Mucosa of stomach (tissue), 1 donor: ENCODE results near the gene WSCD2.

Experiments
- H3K27me3 ChIP-seq: one replicate; pipeline ENCODE4 v1.7.0; 2013; ENCODE audit warnings: mild to moderate bottlenecking, low read length; ENCODE audit not compliant: control insufficient read depth, insufficient read depth
- H3K36me3 ChIP-seq: one replicate; pipeline ENCODE4 v1.7.0; 2013; ENCODE audit warnings: low read length; ENCODE audit not compliant: control insufficient read depth, insufficient read depth
- H3K4me1 ChIP-seq: one replicate; pipeline ENCODE4 v1.7.0; 2013; ENCODE audit warnings: mild to moderate bottlenecking, low read length; ENCODE audit not compliant: control insufficient read depth, insufficient read depth
- H3K4me3 ChIP-seq: one replicate; pipeline ENCODE4 v1.7.0; 2013; ENCODE audit warnings: low read length
- H3K9ac ChIP-seq: one replicate; pipeline ENCODE4 v1.7.0; 2013; ENCODE audit warnings: mild to moderate bottlenecking, low read length, moderate library complexity
- H3K9me3 ChIP-seq: one replicate; pipeline ENCODE4 v1.7.0; 2013; ENCODE audit warnings: mild to moderate bottlenecking, low read length, moderate library complexity; ENCODE audit not compliant: control insufficient read depth
- donor health status: Pancreatic carcinoma.

WSCD2 gene

DNA sequence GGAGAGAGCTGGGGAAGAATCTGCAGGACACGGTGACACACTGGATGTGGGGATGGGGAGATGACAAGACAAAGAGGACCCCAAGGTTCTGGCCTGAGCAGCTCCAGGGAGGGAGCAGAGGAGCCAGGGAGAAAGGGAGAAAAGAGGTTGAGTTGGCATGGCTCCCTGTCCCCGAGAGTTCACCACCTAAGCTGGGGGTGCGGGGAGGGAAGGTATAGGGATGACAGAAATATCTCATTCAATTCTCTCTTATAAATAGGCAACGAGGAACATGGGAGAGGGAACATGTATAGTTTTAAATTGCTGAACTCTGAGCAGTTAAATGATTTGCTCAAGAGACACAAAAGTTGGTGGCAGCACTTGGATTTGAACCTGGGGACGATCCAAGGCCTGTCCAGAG lies 124.9 kb downstream of the WSCD2 start:
- no peak overlapping the region for H3K9ac ChIP-seq
- H3K9me3 ChIP-seq = no peaks in the 10 kb centered on the region
- no peaks in the 10 kb centered on the region for H3K27me3 ChIP-seq
- H3K36me3 ChIP-seq = no peaks in the 10 kb centered on the region
- no peaks in the 10 kb centered on the region for H3K4me1 ChIP-seq
- H3K4me3 ChIP-seq = no peak overlapping the region

DNA sequence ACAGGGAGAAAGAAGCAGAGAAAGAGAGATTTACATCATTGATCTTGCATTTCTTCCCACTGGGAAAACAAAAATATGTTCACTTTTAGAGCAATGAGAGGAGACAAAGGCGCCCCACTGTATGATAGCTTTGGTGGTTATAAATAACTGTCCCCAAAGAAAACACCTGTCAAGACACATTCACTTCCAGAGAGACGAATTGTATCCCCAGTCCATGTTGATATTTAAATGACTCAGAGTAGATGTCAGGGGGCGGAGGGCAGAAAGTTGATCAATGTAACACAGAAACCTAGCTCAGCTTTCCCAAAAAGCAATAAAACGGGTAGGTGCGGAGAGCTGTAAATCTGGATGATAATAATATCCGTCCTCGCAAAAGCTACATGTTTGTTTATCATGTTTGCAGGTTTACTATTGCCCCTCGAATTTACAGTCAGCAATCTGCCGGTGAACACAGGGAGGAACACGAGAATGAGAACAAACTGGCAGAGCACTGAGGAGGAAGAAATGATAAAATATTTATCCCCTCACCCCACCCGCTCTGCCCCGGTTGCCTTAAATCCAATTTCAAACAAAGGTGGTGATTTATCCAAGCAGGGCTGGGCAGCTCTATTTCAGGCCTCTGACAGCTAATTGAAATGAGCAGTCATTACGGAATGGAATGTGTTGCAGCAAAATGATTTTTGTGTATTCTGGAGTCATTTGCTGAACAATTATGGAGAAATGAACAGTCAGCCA lies 125.6 kb downstream of the WSCD2 start:
- Histone ChIP-seq H3K36me3 (no peaks in the 10 kb centered on the region), H3K9me3 (no peaks in the 10 kb centered on the region), H3K4me3 (no peak overlapping the region), H3K27me3 (no peaks in the 10 kb centered on the region), H3K4me1 (no peaks in the 10 kb centered on the region), H3K9ac (no peak overlapping the region)

DNA sequence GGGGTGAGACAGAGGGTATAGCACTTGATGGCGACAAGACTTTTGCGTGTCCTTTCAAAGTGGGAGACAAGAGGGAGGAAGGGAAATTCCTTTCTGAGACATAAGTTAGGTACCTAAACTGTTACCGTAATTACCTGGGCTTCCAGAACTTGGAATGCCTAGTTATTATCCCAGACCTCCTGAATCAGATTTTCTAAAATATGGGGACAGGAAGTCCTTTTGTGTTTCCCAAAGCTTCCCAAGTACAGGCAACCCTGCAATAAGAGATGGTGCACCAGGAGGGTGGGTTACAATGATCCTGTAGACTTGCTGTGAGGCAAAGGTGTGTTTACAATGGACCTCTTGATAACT lies 126.1 kb downstream of the WSCD2 start:
- H3K27me3 ChIP-seq = no peaks in the 10 kb centered on the region
- H3K36me3 ChIP-seq = no peaks in the 10 kb centered on the region
- no peak overlapping the region for H3K4me3 ChIP-seq
- H3K9me3 ChIP-seq = no peaks in the 10 kb centered on the region
- no peak overlapping the region for H3K9ac ChIP-seq
- no peaks in the 10 kb centered on the region for H3K4me1 ChIP-seq

DNA sequence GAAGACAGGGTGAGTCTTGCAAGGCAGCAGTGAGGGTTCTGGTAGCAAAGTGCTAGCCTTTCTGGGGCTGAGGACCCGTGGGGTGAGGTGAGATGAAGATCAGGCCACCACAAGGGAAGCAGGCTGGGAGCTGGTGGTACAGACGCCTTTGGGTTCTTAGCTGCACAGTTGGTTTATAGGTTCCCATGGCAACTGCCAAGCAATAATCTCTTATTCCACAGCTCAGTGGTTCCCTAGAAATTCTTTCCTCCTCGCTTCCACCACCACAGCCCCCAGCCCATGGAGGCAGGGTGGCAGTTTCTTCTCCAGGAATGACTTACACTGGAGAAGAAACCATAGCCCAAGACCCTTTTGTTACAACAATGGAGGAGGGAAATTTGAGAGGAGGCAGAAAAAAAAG lies 127.9 kb downstream of the WSCD2 start:
- H3K9me3 ChIP-seq = no peaks in the 10 kb centered on the region
- no peaks in the 10 kb centered on the region for H3K36me3 ChIP-seq
- no peak overlapping the region for H3K9ac ChIP-seq
- no peak overlapping the region for H3K4me3 ChIP-seq
- H3K4me1 ChIP-seq = no peaks in the 10 kb centered on the region
- no peaks in the 10 kb centered on the region for H3K27me3 ChIP-seq

DNA sequence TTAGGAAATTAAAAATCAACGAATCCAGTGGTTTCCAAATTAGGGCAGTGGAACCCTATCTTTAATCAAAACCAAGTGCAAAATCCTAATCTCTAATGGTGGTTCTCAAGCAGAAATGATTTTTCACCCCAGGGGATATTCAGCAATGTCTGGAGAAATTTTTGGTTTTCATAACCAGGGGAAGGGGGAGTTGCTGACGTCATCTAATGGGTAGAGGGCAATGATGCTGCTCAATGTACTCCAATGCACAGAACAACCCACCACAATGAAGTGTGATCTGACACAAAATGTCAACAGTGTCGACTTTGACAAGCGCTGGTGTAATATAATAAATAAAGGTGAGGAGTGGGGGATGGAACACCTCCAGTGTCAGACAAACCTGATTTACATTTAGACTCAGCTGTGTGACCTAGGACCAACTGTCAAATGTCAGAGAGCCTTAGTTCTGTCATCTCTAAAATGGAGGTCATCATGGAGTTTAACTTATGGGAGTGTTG lies 128.6 kb downstream of the WSCD2 start:
- H3K9me3 ChIP-seq = no peaks in the 10 kb centered on the region
- no peaks in the 10 kb centered on the region for H3K27me3 ChIP-seq
- no peaks in the 10 kb centered on the region for H3K36me3 ChIP-seq
- no peaks in the 10 kb centered on the region for H3K4me1 ChIP-seq
- H3K9ac ChIP-seq = no peak overlapping the region
- H3K4me3 ChIP-seq = no peak overlapping the region

DNA sequence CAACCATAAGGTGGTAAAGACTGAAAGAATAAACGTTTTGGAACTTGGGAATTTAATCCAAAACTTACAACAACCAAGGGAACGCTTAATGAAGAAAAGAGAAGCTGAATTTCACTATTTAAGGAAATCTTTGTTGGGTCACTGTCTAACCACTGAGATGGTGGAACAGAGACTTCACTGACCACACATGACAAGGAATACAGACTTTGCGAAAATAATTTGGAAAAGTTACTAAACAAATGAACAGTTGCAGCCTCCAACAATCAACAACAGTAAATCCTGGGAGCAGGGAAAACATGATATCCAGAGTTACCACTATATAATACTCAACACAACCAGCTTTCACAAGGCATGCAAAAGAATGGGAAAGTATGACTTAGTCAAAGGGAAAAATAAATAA lies 131.0 kb downstream of the WSCD2 start:
- Histone ChIP-seq H3K4me3 (no peak overlapping the region), H3K27me3 (no peaks in the 10 kb centered on the region), H3K9ac (no peak overlapping the region), H3K36me3 (no peaks in the 10 kb centered on the region), H3K9me3 (no peaks in the 10 kb centered on the region), H3K4me1 (no peaks in the 10 kb centered on the region)

DNA sequence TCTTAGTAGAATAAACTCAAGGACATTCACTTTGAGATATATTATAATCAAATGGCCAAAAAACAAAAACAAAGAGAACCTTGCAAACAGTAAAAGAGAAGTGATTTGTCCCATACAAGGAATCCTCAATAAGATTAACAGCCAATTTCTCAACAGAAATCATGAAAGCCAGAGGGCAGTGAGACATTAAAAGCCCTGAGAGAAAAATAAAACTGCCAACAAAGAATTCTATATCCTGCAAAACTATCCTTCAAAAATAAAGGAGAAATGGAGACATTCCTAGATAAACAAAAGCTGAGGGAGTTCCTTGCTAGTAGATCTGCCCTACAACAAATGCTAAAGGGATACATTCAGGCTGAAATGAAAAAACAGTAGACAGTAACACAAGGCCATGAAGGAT lies 131.9 kb downstream of the WSCD2 start:
- no peak overlapping the region for H3K4me3 ChIP-seq
- no peaks in the 10 kb centered on the region for H3K27me3 ChIP-seq
- no peak overlapping the region for H3K9ac ChIP-seq
- no peaks in the 10 kb centered on the region for H3K4me1 ChIP-seq
- H3K36me3 ChIP-seq = no peaks in the 10 kb centered on the region
- no peaks in the 10 kb centered on the region for H3K9me3 ChIP-seq

DNA sequence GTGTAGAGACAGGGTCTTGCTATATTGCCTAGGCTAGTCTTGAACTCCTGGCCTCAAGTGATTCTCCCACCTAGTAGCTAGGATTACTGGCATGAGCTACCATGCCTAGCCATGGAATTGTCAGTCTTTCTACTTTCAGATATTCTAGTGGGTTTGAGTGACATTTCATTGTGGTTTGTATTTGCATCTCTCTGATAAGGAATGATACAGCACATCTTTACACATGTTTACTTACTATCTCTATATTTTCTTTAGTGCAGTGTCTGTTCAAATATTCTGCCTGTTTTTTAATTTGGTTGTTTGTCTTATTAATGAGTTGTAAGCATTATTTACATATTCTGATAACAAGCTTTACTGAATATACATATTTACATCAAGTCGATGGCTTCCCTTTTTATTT lies 136.4 kb downstream of the WSCD2 start:
- H3K4me3 ChIP-seq = no peak overlapping the region
- no peaks in the 10 kb centered on the region for H3K9me3 ChIP-seq
- no peaks in the 10 kb centered on the region for H3K4me1 ChIP-seq
- H3K9ac ChIP-seq = no peak overlapping the region
- no peaks in the 10 kb centered on the region for H3K27me3 ChIP-seq
- H3K36me3 ChIP-seq = no peaks in the 10 kb centered on the region

DNA sequence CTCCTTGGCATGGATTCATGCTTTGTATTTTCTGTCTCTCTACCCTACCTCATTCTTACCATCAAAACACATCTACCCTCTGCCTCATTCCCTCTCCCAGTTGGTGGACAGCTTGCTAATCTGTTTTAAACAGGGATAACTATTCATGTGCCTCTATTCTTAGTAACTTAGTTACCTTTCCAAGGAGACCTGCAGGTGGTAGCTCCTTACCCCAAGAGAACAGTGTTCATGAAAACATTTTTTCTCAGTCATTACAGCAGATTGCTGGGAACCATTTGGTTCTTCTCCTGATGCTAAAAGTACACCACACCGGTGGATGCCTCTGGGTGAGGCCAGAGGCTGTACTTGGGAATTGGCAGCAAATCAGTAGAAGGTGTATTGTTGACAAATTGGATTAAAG lies 137.0 kb downstream of the WSCD2 start:
- H3K36me3 ChIP-seq = no peaks in the 10 kb centered on the region
- H3K27me3 ChIP-seq = no peaks in the 10 kb centered on the region
- H3K9ac ChIP-seq = no peak overlapping the region
- no peaks in the 10 kb centered on the region for H3K4me1 ChIP-seq
- no peaks in the 10 kb centered on the region for H3K9me3 ChIP-seq
- H3K4me3 ChIP-seq = no peak overlapping the region

DNA sequence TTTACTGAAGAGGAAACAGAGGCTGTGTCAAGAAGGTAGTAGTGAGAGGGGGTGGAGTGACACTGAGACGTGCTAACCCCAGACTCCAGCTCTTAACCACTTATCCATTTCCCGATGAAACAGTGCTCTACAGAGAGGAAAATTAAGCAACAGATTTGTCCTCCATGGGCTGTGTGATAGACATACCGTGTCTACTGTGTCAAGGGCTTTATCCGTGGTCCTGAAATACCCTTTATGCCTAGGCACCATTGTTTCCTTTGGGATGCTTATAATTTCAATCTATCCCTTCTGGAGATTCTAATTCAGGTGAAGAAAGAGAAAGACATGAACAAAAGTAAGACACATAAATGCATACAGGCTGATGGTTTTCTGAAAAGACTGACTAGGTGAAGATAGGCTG lies 138.4 kb downstream of the WSCD2 start:
- no peaks in the 10 kb centered on the region for H3K4me1 ChIP-seq
- H3K27me3 ChIP-seq = no peaks in the 10 kb centered on the region
- no peak overlapping the region for H3K4me3 ChIP-seq
- no peak overlapping the region for H3K9ac ChIP-seq
- no peaks in the 10 kb centered on the region for H3K9me3 ChIP-seq
- H3K36me3 ChIP-seq = no peaks in the 10 kb centered on the region

DNA sequence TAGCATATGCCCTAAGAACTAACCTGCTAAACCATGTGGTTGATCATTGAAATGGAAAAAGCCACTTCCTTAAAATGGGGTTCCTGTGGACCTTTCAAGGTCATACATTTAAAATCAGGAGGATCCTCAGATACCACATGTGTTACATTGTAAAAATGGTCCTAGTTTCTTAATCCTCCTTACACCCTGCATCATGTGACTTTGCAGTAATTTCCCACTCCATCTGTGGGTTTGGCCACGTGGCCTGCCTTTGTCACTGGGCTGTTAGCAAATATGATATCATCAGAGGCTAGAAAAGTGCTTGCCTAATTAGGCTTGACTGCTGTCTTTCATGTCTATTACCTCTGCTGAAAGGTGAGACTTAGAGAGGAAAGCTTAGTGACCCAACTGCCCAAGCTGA lies 139.3 kb downstream of the WSCD2 start:
- no peaks in the 10 kb centered on the region for H3K36me3 ChIP-seq
- no peaks in the 10 kb centered on the region for H3K9me3 ChIP-seq
- H3K4me3 ChIP-seq = no peak overlapping the region

DNA sequence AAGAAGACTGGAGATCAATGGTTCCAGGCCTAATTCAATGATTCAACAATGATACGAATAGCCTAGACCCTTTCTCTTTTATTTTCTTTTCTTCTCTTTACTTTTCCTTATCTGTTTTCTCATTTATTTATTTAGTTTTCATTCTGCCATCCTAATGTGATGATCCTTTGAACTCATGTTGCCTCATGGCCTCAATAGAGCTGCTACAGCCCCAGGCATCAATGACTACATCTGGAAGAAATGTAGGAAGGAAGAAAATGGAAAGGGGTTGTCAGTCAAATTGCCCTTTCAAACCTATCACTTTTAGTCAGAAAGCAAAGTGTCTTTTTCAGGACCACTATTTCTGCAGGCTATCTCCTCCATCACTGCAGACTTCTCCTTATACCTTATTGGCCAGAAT lies 140.1 kb downstream of the WSCD2 start:
- Histone ChIP-seq H3K27me3 (no peaks in the 10 kb centered on the region), H3K9ac (no peak overlapping the region), H3K36me3 (no peaks in the 10 kb centered on the region), H3K4me1 (no peaks in the 10 kb centered on the region), H3K9me3 (no peaks in the 10 kb centered on the region), H3K4me3 (no peak overlapping the region)

More for the DNA sequence above, 139.3 kb downstream of the WSCD2 start:
- Histone ChIP-seq H3K27me3 (no peaks in the 10 kb centered on the region), H3K9ac (no peak overlapping the region), H3K4me1 (no peaks in the 10 kb centered on the region)
